GM21717 (cell line): ENCODE measurements around the gene ABCA1.
"Not testable (repeated sequence)": the region's sequence is repeated elsewhere in the genome, so short reads cannot be mapped to it uniquely, and the experiment has no call there.

Experiments used
- ATAC-seq: cut with Tn5 transposase; IDR thresholded peaks from one replicate; pipeline ENCODE4 v1.9.1; 2021; ENCODE audit warnings: mild to moderate bottlenecking, moderate library complexity; ENCODE audit not compliant: unreplicated experiment

The ABCA1 gene

GRCh38 chr9:104875320-104875719 lies 52.6 kb downstream of the ABCA1 start:
- ATAC-seq, result no peak

- no peak for ATAC-seq
Measured at GRCh38 chr9:104873489-104873850, 54.5 kb downstream of the ABCA1 start.

GRCh38 chr9:104872656-104873488 lies 55.1 kb downstream of the ABCA1 start:
- no peak for ATAC-seq

GRCh38 chr9:104871961-104872527 lies 55.9 kb downstream of the ABCA1 start:
- ATAC-seq, result no peak

GRCh38 chr9:104869811-104870210 lies 58.1 kb downstream of the ABCA1 start:
- no peak for ATAC-seq

- peak; percentile 84 for ATAC-seq
Measured at GRCh38 chr9:104868687-104869404, 59.1 kb downstream of the ABCA1 start.

GRCh38 chr9:104868303-104868686 lies 59.7 kb downstream of the ABCA1 start:
- no peak for ATAC-seq

- ATAC-seq, result no peak
Measured at GRCh38 chr9:104866191-104866590, 61.8 kb downstream of the ABCA1 start.

- no peak for ATAC-seq
Measured at GRCh38 chr9:104864675-104865104, 63.3 kb downstream of the ABCA1 start.

- peak; percentile 85 for ATAC-seq
Measured at GRCh38 chr9:104863180-104863883, 64.6 kb downstream of the ABCA1 start.

GRCh38 chr9:104861397-104861796 lies 66.6 kb downstream of the ABCA1 start:
- ATAC-seq, result no peak

GRCh38 chr9:104860263-104860662 lies 67.7 kb downstream of the ABCA1 start:
- ATAC-seq, result no peak

- ATAC-seq, result no peak
Measured at GRCh38 chr9:104858846-104859245, 69.1 kb downstream of the ABCA1 start.

- ATAC-seq, result no peak
Measured at GRCh38 chr9:104858271-104858670, 69.7 kb downstream of the ABCA1 start.

GRCh38 chr9:104856413-104856941 lies 71.5 kb downstream of the ABCA1 start:
- ATAC-seq, result no peak

- ATAC-seq, result no peak
Measured at GRCh38 chr9:104855807-104856206, 72.1 kb downstream of the ABCA1 start.

GRCh38 chr9:104855258-104855657 lies 72.7 kb downstream of the ABCA1 start:
- not testable (repeated sequence) for ATAC-seq

- ATAC-seq, result no peak
Measured at GRCh38 chr9:104854613-104855012, 73.3 kb downstream of the ABCA1 start.

GRCh38 chr9:104853683-104854082 lies 74.3 kb downstream of the ABCA1 start:
- ATAC-seq, result no peak

- no peak for ATAC-seq
Measured at GRCh38 chr9:104853159-104853558, 74.8 kb downstream of the ABCA1 start.

GRCh38 chr9:104851546-104851920 lies 76.4 kb downstream of the ABCA1 start:
- ATAC-seq, result no peak
